Fibroblast of lung (primary cell): ENCODE data around the gene CALB2.

Experiments used
- EZH2 ChIP-seq: IDR thresholded peaks from 2 replicates; pipeline ENCODE4 v1.5.1; 2012; ENCODE audit warnings: low read length, control low read depth, mild to moderate bottlenecking; ENCODE audit errors: missing control alignments
- TF ChIP-seq, protein P1 (sequence below), 2 donors: IDR thresholded peaks in 1 of 2; conservative IDR thresholded peaks in 1 of 2; 1 replicate in 1 of 2; 2 replicates in 1 of 2; pipeline ENCODE4 v1.5.1; 2011 to 2012; ENCODE audit warnings: low read length in 2 of 2, control low read depth in 1 of 2, inconsistent platforms in 1 of 2, low read depth in 1 of 2, mild to moderate bottlenecking in 1 of 2

DNA sequence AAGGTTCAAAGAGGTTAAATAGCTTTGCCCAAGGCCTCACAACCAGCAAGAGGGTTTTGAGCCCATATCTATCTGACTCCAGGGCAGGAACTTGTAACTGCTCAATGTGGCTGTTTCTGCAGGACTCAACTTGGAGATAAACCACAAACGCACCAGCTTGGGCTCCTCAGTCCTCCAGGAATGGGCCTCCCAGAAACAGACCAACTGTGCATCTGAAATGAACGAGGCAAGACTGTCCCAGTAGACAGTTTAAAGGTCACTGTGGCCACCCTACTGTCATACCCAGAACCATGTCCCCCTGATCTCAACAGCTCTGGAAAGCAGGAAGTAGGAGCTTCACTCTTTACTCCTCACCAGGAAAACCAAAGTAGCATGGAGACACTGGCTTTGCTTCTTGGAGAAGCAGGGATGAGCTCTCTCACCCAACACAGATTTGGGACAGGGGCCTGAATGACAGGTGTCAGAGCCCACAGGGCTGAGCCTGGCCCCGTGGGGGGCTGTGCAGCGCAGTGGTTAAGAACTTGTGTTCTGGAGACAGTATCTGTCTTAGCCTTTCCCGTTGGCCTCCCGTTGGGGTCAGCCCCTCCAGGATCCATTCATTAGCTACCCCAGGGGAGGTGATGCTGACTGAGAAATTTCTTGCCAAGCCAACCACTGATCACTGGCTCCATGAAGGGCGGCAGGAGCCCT is 2.3 kb upstream of the CALB2 start:
- TF ChIP-seq, protein P1, sequence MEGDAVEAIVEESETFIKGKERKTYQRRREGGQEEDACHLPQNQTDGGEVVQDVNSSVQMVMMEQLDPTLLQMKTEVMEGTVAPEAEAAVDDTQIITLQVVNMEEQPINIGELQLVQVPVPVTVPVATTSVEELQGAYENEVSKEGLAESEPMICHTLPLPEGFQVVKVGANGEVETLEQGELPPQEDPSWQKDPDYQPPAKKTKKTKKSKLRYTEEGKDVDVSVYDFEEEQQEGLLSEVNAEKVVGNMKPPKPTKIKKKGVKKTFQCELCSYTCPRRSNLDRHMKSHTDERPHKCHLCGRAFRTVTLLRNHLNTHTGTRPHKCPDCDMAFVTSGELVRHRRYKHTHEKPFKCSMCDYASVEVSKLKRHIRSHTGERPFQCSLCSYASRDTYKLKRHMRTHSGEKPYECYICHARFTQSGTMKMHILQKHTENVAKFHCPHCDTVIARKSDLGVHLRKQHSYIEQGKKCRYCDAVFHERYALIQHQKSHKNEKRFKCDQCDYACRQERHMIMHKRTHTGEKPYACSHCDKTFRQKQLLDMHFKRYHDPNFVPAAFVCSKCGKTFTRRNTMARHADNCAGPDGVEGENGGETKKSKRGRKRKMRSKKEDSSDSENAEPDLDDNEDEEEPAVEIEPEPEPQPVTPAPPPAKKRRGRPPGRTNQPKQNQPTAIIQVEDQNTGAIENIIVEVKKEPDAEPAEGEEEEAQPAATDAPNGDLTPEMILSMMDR (conservative IDR thresholded peaks at IDR 0.05 in 1 of 2, IDR thresholded peaks at IDR 0.05 in 1 of 2; ENCODE audit: low read depth in 1 of 2, low read length in 2 of 2), result no peak
- TF ChIP-seq EZH2, result no peak
